Hindlimb muscle (tissue), 1 donor: ENCODE data around the gene IGSF22. TPM values are rescaled to one million over a fixed set of nuclear protein-coding genes. Genes with fewer than 3 reads are reported as not detected.

Experiments
- DNase-seq: peaks from one replicate; pipeline ENCODE4 v3.0.0-alpha.2; 2013
- polyA plus RNA-seq: library from polyadenylated mRNA; unstranded; fragments of 120-200 nt; gene quantifications from one replicate; pipeline ENCODE4 v1.2.1, GENCODE V29; 2013; ENCODE audit not compliant: insufficient read length

The IGSF22 gene
- 2.9 TPM for polyA plus RNA-seq

GRCh38 chr11:18726040-18726439, at the start of gene IGSF22:
Gene IGSF22, minus strand, starts transcription at chr11:18726188. Its CDS starts 1,952 bp downstream, at chr11:18724236.
- DNase-seq, result no peak

GRCh38 chr11:18774801-18775200, 48.8 kb upstream of the IGSF22 start:
- no peak for DNase-seq

DNA sequence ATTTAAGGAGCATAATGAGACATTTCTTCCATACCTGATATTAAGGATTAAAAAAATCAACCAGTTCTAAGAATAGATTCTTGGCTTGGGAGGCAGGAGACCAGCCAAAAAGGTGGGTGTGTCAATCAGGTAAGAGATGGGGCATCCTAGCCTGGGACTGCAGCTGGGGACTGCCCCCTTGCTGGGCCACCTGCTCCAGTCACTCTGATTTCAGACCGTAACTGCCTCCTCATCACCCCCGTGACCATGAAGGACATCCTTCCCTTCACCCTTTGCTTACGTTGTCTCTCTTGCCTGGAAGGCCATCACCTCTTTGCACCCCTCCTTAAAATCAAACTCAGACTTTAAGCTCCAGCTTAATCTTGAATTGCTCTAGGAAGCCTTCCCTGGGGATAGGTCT, 47.7 kb upstream of the IGSF22 start:
- DNase-seq, result no peak

GRCh38 chr11:18773104-18773503, 47.1 kb upstream of the IGSF22 start:
- DNase-seq, result no peak

DNA sequence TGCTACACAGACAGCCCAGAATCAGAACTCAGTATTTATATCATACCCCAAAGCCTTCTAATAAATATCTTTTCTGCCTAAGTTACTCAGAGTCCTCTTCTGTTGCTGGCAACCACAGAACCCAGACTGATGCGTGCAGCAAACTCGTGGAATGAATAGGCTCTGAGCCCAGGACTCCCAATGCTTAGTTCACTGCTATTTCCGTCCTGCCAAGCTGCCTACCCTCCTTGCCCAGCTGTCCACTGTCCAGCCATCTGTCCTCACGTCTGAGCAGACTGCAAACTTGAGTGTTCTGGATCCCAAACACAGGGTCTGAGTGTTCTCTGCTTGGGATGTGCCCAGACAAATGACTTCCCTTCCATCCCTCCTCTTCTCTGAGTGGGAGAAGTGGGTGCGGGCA, 46.2 kb upstream of the IGSF22 start:
- no peak for DNase-seq

GRCh38 chr11:18771266-18772035, 45.5 kb upstream of the IGSF22 start:
- DNase-seq, result no peak

GRCh38 chr11:18770479-18771125, 44.6 kb upstream of the IGSF22 start:
- DNase-seq, result no peak

GRCh38 chr11:18769802-18770456, 43.9 kb upstream of the IGSF22 start:
- DNase-seq, result no peak

DNA sequence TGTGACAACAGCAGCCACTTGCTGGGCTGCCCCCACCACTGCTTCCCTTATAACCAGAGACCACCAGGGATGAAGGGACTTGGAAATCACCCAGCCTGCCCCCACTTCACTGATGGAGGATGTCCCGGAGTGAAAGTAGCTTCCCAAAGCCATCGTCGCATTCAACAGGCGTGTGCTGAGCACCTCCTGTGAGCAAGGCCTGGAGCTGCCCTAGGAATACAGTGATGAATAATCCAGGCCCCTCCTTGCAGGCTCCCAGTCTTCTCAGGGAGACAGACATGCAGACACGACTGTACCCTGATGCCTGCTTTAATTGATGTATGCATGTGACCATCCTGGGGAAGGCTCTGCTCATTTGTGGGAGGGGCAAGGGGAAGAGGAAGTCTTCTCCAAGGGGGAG, 43.0 kb upstream of the IGSF22 start:
- no peak for DNase-seq

DNA sequence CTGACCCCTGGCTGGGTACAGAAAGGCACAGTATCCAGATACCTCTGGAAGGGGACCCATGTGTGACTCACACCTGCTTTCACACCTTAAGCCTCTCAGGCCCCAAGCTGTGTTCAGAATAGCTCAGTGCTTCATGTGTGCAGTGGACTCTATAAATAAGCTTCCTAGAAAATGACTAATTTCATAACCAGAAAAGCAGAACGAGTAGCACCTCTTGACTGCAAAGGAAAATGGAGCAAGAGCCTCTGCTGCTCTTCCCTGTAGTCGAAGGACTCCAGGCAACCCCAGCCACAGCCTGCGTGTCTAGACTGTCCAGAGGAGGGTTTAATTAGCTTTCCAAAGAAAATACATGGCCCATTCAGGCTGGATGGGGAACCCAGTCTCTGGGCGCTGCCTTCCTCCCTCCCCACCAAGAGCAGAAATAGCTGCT, 42.5 kb upstream of the IGSF22 start:
- no peak for DNase-seq

DNA sequence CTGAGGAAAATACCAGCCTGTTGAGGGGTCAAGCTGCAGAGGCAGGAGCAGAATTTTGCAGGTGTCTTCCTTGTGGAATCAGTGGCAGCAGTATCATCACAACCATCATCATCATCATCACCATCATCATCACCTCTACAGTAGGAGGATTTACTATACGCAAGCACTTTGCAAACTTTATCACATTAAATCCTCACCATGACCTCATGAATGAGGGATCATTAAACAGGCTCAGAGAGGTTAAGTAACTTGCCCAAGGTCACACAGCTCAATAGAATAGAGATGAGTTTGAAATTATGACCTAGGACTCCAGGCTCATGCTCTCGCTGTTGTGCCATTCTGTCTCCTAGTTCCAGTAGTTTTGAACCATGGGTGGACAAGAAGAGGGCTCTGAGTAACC, 40.0 kb upstream of the IGSF22 start:
- DNase-seq, result no peak

DNA sequence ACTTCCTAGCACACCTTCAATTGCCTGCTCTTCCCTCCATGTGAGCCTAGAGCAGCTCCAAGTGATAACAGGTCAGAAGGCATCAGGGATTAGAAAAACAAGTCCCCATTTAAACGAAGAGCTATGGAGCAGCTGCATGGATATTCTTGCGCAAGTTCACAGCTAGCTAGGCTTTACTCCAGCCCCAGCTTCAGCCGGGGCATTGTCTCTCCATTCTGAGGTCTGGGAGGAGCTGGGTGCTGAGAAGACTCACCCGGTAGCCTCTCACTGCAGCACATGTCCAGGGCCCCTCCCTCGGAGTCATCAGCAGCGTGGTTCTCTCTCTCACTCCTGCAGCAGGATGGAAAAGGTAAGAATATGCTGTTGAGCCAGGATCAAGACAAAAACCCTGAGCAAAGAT, 39.6 kb upstream of the IGSF22 start:
- no peak for DNase-seq

DNA sequence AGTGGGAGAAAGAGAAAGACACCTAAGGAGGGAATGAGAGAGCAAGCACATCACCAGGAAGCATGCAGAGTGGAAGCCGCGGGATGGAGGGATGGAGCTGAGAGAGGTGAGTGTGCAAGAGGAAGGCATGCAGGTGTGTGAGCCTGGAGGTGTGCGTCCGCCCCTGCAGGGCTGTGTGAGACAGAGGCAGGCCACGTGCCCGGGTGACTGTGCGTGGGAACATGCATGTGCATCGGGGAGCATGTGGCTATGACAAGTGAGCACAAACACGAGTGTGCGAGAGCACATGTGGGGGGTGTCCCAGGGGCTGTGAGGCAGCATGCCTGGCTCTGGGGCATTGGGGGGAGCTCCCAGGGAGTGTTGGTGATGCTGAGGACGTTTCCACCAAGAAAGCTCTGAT, 35.8 kb upstream of the IGSF22 start:
- DNase-seq, result no peak

DNA sequence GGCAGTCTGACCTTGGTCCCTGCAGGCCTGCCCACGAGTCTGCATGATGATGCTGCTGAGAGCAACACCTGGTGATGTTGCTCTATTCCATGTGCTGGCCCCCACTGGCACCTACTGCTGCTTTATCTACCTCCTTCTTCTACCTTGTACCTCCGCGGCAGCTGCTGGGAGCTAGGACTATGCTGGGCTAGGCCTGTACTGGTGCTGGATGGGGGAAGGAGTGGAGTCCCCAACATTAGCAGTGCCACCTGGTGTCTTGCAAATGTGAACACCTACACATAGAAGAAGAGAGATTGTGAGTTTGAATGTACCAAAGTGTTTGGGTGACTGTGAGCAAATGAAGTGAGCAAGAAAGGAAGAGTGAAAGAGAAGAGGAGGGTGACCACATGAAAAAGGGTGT, 35.2 kb upstream of the IGSF22 start:
- DNase-seq, result no peak

- no peak for DNase-seq
Measured at GRCh38 chr11:18757811-18758210, 31.8 kb upstream of the IGSF22 start.

GRCh38 chr11:18756889-18757288, 30.9 kb upstream of the IGSF22 start:
- no peak for DNase-seq

GRCh38 chr11:18754308-18754707, 28.3 kb upstream of the IGSF22 start:
- DNase-seq, result no peak

DNA sequence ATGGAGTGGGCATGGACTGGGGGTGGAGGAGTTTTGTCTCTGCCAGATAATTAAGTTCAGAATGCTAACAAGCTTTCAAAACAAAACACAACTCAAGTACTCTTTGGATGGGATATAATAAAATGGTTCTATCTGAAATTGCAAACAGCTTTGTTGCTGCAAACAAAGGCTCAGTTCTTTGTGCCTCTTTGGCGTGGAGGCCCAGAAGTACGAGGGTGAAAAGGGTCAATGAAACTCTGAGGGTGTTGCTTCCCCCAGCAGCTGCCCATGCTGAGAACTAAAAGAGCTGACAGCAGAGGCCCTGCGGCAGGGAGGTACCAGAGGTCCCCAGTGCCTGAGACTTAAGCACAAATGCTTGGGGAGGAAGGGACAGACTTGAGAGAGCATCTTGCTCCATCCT, 26.5 kb upstream of the IGSF22 start:
- no peak for DNase-seq

- DNase-seq, result no peak
Measured at GRCh38 chr11:18750944-18751343, 25.0 kb upstream of the IGSF22 start.

- no peak for DNase-seq
Measured at GRCh38 chr11:18749681-18750319, 23.8 kb upstream of the IGSF22 start.

GRCh38 chr11:18748766-18749365, 22.9 kb upstream of the IGSF22 start:
- no peak for DNase-seq

- no peak for DNase-seq
Measured at GRCh38 chr11:18745251-18745650, 19.3 kb upstream of the IGSF22 start.
